Large intestine (tissue), 3 donors: Measurements from ENCODE around the gene TNS1. TPM values are rescaled to one million over a fixed set of nuclear protein-coding genes. Genes with fewer than 3 reads are reported as not detected.

ENCODE experiments used
- DNase-seq, 2 donors: peaks; one replicate each; pipeline versions ENCODE4 v3.0.0 to v3.0.0-alpha.2; 2013
- H3K27ac ChIP-seq: one replicate; pipeline ENCODE4 v1.5.1; 2013; ENCODE audit warnings: low read length
- H3K27me3 ChIP-seq: 2 replicates; pipeline ENCODE4 v1.6.1; 2013; ENCODE audit warnings: low read length; ENCODE audit not compliant: control insufficient read depth, insufficient read depth
- H3K36me3 ChIP-seq: 2 replicates; pipeline ENCODE4 v1.6.1; 2013; ENCODE audit warnings: low read length; ENCODE audit not compliant: control insufficient read depth, insufficient read depth
- H3K4me1 ChIP-seq: one replicate; pipeline ENCODE4 v1.6.1; 2013; ENCODE audit warnings: low read length; ENCODE audit not compliant: control insufficient read depth, insufficient read depth
- H3K4me3 ChIP-seq: one replicate; pipeline ENCODE4 v1.5.1; 2013; ENCODE audit warnings: low read length
- H3K9me3 ChIP-seq: one replicate; pipeline ENCODE4 v1.6.1; 2013; ENCODE audit warnings: mild to moderate bottlenecking, low read depth, low read length, moderate library complexity; ENCODE audit not compliant: control insufficient read depth
- whole genome bisulfite sequencing: methylation state at CpG from one replicate; pipeline ENCODE4 v1.1.5; 2013; ENCODE audit warnings: low lambda C conversion rate; ENCODE audit not compliant: insufficient coverage; 5-methylcytosine and 5-hydroxymethylcytosine counted together
- polyA plus RNA-seq: library from polyadenylated mRNA; unstranded; fragments of 120-200 nt; gene quantifications from one replicate; pipeline ENCODE4 v1.2.1, GENCODE V29; 2013

The TNS1 gene
- polyA plus RNA-seq, 1 donor = 26.8 TPM

DNA sequence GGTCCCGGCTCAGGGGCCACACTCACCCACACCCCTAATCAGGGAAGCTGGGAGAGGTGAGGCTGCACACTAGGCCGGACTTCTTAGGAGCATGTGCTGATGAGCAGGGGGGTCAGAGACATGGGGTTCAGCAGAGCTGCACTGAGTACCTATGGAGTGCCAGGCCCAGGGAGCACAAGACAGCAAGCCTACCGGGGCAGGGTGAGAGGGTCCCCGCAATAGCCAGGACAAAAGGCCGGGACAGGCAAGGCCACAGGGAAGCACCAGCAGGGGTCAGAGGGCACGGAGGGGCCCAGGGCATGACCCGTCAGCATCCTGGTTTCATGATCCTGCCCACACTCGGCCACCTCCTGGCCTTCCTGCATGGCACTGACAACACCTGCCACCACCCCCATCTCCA, 73.5 kb downstream of the TNS1 start:
- WGBS = no CpG with 5 or more reads among the region's 8 CpGs
- peaks cover 27% of the 10 kb centered on the region for H3K4me1 ChIP-seq
- no peak for DNase-seq
- H3K27me3 ChIP-seq = no peaks in the 10 kb centered on the region
- H3K4me3 ChIP-seq = no peak overlapping the region
- peak overlapping the region; percentile 58 for H3K27ac ChIP-seq
- H3K36me3 ChIP-seq = no peaks in the 10 kb centered on the region
- no peaks in the 10 kb centered on the region for H3K9me3 ChIP-seq

DNA sequence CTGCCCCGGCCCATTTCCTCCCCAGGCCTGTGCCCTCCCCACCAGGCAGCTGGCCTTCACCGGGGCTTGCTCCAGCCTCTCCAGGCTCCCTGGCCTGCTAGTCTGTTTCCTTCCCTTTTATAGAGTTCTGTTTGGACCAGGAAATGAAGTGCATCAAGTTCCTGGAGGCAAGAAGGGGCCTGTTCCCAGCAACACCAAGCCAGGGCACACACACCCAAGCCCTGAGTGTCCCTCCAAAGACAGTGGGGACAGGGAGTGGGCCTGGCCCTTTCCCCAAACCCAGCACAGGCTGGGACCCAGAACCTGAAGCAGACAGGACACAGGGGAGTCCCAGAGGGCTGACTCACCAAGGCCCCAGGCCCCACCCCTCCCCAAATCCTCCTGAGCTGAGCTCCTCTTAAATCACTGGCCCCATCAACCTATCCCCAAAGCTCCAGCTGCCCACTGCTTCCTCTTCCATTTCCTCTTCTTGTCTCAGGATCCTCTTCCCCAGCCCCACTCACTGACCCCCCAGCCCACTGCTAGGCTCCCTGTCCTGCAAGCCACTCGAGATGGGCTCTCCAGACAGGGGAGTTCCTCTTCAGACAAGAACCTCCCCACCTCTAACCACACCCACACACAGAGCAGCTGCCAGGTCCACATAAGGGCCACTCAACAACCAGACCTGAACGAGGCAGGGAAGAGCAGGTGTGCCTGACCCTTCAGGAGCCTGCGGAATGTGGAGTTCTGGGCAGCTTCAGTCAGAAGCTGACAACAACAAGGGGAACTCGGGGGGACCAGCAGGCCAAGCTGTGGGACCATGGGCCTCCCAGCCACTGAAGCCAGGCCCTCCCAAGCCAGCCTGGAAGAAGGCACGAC, 74.2 kb downstream of the TNS1 start:
- Histone ChIP-seq H3K4me3 (no peak overlapping the region), H3K36me3 (no peaks in the 10 kb centered on the region), H3K27ac (peak overlapping the region; percentile 58), H3K9me3 (no peaks in the 10 kb centered on the region), H3K27me3 (no peaks in the 10 kb centered on the region), H3K4me1 (peaks cover 21% of the 10 kb centered on the region)
- no peak for DNase-seq
- no CpG with 5 or more reads among the region's 7 CpGs for WGBS

DNA sequence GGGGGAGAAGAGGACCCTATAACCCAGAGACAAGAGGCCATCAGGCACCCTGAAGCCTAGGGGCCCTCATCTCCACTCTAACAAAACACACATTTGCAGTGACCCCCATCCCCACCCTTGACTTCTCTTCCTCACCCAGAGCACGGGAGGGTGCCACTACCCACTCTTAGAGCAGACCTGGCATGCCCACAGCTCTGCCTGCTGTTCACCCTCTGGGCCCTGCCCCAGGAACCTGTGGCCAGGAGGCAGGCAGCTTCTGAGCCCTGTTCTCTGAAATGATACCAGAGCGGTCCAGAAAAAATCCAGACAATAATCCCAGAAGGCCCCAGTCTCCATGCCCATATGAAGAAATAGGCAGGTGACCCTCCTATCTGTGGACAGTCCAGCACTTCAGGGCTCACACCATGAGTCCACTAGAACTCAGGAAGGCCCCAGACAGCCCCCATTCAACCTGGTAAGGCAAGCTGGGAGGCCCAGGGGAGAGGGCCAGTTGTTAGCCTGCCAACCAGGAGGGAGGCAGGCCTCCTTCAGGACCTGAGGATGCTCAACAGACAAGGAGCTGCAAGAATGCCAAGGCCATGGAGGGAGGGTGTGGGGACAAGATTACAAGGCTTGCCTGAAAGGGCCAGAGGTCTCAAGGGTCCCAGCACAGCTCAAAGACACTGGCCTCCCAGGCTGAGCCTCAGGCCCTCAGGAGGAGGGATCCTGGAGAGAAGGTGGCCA, 75.0 kb downstream of the TNS1 start:
- Histone ChIP-seq H3K27ac (peak overlapping the region; percentile 58), H3K36me3 (no peaks in the 10 kb centered on the region), H3K27me3 (no peaks in the 10 kb centered on the region), H3K4me1 (peaks cover 16% of the 10 kb centered on the region), H3K4me3 (no peak overlapping the region), H3K9me3 (no peaks in the 10 kb centered on the region)
- DNase-seq = no peak
- WGBS = no CpG with 5 or more reads among the region's 2 CpGs

DNA sequence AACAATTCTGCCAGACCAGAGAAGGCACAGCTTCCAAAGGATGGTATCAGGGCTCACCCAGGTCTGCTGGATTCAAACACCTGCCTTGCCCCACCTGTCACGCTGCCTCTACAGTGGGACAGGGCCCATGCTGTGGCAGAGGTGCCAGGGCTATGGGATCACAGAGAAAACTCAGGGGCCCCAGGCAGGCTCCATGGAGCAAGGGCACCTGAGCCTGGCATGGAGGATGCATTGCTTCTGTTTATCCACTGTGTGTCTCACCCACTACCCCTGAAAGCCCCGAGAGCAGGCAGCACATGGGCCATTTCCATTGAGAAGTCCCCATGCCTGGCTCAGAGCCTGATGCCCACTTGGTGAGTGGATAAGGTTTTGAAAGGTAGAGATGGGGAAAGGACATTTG, 76.0 kb downstream of the TNS1 start:
- Histone ChIP-seq H3K27ac (no peak overlapping the region), H3K4me1 (peaks cover 23% of the 10 kb centered on the region), H3K27me3 (no peaks in the 10 kb centered on the region), H3K36me3 (no peaks in the 10 kb centered on the region), H3K4me3 (no peak overlapping the region), H3K9me3 (no peaks in the 10 kb centered on the region)
- no CpG with 5 or more reads among the region's 2 CpGs for WGBS
- no peak for DNase-seq

DNA sequence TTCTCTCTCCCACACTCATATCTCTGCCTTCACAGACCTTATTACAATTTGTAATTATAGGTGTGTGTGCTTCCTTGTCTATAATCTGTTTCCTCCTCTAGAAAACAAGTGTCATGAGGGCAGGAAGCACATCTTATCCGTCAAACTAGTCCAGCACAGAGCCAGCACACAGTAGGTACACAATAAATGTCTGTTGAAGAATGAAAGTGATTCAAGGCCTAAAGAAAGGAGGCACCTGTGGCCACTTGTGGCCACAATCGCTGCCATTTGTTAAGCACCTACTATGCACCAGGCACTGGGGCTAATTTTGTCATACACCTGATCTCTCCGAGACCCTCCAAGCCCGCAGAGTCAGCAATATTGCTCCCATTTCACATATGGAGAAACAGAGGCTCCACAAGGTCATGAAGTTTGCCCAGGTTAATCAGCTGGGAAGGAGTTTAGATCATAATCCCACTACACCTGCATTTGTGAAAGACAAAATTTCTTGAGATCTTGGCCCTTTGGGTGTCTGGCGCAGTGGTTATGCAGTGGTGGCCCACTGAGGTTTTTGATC, 78.4 kb downstream of the TNS1 start:
- Histone ChIP-seq H3K4me1 (peaks cover 25% of the 10 kb centered on the region), H3K9me3 (no peaks in the 10 kb centered on the region), H3K27me3 (no peaks in the 10 kb centered on the region), H3K4me3 (no peak overlapping the region), H3K27ac (no peak overlapping the region), H3K36me3 (peaks cover under 1% of the 10 kb centered on the region)
- WGBS = no CpG with 5 or more reads among the region's 5 CpGs
- no peak for DNase-seq

DNA sequence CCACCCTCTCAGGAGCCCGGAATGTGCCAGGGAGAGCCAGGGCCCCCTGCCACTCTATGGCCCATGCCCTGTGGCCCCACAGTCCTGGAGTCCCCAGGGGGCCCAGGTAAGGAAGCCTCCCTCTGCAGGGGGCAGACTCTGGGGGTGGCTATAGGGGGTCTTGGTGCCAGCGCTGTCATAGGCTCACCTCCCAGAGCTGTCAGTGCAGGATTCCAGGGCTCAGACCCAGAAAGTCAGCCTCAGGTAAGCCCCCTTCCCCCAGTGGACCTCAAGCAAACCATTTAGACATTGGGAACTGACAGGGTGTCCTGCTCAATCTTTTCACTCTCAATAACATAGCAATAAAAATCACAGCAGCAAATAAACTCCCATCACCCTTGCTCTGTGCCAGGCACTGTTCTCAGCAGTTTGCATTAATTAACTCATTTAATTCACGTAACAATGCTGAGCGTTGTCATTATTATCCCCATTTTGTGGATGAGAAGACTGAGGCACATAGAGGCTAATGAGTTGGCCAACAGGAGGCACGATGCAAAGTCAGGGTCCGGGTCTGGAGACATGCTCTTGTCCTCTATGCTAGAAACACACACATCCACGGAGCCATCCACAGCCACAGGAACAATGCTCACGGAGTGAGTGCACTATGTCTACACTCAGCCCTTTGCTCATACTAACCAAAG, 79.6 kb downstream of the TNS1 start:
- Histone ChIP-seq H3K4me1 (peaks cover 33% of the 10 kb centered on the region), H3K4me3 (no peak overlapping the region), H3K36me3 (peaks cover 4% of the 10 kb centered on the region), H3K27ac (peak overlapping the region; percentile 78), H3K9me3 (no peaks in the 10 kb centered on the region), H3K27me3 (no peaks in the 10 kb centered on the region)
- DNase-seq = no peak
- no CpG with 5 or more reads among the region's 8 CpGs for WGBS

DNA sequence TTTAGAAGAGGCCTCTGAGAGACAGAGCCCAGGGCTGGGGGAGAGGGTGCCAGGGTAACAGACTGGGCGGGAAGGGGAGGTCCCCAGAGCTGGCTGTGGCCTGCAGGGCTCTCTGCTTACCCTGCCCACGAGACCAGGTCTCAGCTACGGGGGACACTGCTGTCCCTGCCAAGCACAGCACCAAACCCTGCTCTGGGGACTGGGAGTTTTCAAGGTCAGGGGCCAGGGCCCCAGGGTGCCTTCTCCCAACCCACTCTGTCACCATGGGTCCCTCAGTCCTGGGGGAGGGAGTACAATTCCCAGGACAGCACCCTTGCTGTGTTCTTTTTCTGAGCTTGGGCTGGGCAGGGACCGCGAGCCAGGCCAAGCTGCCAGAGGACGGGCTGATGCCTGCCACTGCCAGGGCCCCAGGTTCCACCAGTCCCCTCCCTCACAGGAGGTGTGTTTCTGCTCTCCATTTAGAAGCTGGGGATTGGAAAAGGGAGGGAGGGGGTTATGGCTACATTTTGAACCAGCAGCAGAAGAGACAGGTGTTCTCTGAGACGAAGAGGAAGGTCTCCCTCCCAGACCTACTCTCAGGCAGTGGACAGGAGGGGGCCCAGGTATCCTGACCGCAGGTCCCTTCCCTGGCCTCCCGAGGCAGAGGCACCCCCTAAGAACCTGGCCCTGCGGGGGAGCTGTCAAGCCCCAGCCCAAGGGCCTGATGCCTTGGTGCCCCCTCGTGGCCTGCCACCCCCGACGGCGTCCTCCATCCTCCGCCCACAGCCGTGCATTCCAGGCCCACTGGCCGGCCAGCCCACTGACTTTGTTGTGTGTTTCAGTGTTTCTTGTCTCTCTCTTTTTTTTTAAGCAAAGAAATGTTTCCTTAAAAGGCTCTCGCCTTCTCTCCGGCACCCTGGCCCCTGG, 80.4 kb downstream of the TNS1 start:
- no peak overlapping the region for H3K4me3 ChIP-seq
- no peaks in the 10 kb centered on the region for H3K9me3 ChIP-seq
- peak overlapping the region; percentile 78 for H3K27ac ChIP-seq
- WGBS = no CpG with 5 or more reads among the region's 19 CpGs
- peaks cover 29% of the 10 kb centered on the region for H3K4me1 ChIP-seq
- no peaks in the 10 kb centered on the region for H3K27me3 ChIP-seq
- no peak for DNase-seq
- H3K36me3 ChIP-seq = peaks cover 4% of the 10 kb centered on the region

DNA sequence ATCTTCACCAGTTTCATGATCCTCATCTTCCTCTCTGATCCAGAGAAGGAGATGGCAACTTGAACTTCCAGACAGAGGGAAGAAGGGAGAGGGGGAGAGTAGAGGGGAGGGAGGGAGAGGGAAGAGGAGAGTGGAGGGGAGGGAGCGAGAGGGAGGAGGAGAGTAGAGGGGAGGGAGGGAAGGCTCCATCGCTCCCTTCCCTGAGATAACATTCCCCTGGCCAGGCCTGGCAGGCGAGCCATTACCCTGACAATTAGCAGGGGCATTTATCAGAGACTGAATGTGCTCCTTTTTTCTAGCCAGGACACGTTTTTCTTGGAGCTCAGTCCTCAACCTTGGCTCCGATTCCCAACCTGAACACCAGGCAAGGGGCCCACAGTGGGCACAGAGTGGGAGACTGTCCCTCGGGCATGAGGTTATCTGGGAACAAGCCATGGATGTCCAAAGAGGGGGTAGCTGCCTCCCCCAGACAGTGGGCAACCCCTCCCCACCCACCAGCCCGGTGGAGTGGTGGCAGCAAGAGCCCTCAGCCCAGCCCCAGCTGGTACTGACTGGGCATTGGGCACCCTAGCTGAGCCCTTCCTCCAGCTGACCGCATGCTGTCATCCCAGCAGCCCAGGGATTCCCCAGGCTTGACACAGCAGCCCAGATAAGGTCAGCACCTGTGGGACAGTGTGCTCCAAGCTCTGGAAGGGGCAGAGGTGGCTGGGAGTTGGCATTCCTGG, 81.8 kb downstream of the TNS1 start:
- H3K27ac ChIP-seq = peak overlapping the region; percentile 78
- no CpG with 5 or more reads among the region's 8 CpGs for WGBS
- H3K27me3 ChIP-seq = no peaks in the 10 kb centered on the region
- H3K4me3 ChIP-seq = no peak overlapping the region
- H3K4me1 ChIP-seq = peaks cover 27% of the 10 kb centered on the region
- peaks cover 4% of the 10 kb centered on the region for H3K36me3 ChIP-seq
- DNase-seq = no peak
- no peaks in the 10 kb centered on the region for H3K9me3 ChIP-seq

DNA sequence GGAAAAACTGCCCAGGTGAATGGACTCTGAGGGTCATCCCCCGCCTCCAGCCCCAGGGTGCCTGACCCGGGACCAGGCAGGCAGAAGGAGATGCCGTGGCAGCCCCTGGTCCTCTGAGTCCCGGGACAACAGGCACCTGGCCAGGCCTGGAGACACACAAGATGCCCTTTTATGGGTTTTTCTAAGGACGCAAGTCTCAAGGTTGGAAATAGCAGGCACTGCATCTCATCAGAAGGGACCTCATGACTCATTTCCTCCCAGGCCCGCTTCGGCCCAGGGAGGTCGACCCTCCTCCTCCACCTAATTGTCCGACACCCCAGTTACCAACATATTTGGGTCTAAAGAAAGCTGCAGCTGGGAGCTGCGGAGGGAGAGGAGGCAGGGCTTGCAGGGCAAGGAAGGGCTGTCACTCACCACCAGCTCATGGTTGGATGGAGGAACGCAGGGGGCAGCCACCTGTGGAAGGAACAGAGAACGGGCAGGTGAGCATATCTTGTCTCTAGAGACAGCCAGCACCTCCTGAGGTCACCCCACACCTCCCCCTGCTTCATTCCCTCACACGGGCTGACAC, 82.9 kb downstream of the TNS1 start:
- Histone ChIP-seq H3K27ac (peak overlapping the region; percentile 26), H3K9me3 (no peaks in the 10 kb centered on the region), H3K4me1 (peaks cover 27% of the 10 kb centered on the region), H3K36me3 (peaks cover 5% of the 10 kb centered on the region), H3K4me3 (no peak overlapping the region), H3K27me3 (no peaks in the 10 kb centered on the region)
- DNase-seq = no peak
- WGBS = no CpG with 5 or more reads among the region's 13 CpGs
